Posterior vena cava (tissue), 2 donors: ENCODE measurements around the gene ADCY3. TPM values are rescaled to one million over a fixed set of nuclear protein-coding genes. Genes with fewer than 3 reads are reported as not detected.

Experiments used
- DNase-seq: peaks from one replicate; pipeline ENCODE4 v3.0.0-alpha.2; 2020; ENCODE audit warnings: low spot score
- intact Hi-C, 2 donors: fragments of 100-400 bp; cut with DNase I; formaldehyde crosslinking; loops; one replicate each; pipeline versions ENCODE4 v1.14.1 to v1.14.2; 2022 to 2023
- total RNA-seq, 2 donors: library from RNA; stranded (reverse); fragmentation: NEBNext Ultra II Directional; extraction: Animal tissue kit (Norgen Biotek cat#: 25700); gene quantifications; one replicate each; pipeline ENCODE4 v1.2.1, GENCODE V29; 2021
- donor health status: DM: yes; HTN: yes; CAD: no.
- donor health status: DM: yes; HTN: yes; CAD: no.

ADCY3 gene
- total RNA-seq, 2 donors from 2014 or later: 99.5 to 129 TPM

DNA sequence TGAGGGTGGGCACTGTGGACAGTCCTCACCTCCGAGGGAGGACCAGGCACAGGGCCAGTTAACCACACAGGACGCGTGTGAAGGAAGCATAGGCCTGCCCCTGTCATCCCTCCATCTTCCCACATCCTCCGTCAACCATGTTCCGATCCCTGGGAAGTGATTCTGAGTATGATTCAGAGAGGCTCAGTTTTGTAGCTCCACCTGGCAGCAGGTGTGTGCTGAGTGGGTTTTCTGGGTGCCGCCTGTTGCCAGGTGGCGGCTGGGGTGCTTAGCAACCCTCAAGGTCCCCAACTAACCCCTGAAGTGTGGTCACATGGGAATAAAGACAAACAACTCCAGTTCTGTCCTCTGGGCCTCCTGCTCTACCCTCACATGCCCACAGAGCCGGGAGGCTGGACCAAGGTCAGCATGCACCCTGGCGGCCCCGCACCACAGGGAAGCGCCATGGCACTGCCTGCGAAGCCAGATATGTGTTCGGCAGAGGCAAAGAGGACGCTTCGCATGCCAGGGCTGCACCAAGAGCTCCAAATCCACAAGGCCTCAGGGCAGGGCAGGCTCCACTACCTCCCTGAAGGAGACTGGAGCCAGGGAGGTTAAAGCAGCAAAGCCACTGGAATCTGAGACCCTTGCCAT, 60.0 kb downstream of the ADCY3 start:
- DNase-seq: no peak
- intact Hi-C loops: loop anchor here in 1 of 2 donors (5.0 kb wide), 1 partner anchor 347 kb away; no protein-coding TSS in a partner anchor

GRCh38 chr2:24858996-24859395, 61.0 kb downstream of the ADCY3 start:
- DNase-seq: no peak
- intact Hi-C loops: no loop called here

- intact Hi-C loops: no loop called here
- no peak for DNase-seq
Measured at GRCh38 chr2:24857746-24858145, 62.3 kb downstream of the ADCY3 start.

DNA sequence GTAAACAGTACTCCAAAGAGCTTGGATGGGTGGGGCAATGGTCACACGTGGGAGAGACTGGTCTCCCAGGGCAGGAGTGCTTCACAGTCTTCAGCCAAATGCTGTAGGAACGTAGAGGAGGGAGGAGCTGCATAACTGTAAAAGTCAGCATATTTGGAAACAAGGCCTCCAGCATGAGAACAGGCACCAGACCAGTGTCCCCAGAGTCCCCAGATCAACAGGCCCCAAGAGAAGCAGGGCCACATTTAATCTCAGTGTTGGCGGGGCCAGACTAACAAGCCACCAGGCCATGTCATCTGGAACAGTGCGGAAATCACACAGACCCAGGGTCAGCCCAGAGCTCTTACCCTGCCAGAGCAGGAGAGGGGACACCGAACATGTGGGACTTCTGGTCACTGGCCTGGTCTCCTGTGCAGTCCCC, 63.2 kb downstream of the ADCY3 start:
- intact Hi-C loops: no loop called here
- no peak for DNase-seq

GRCh38 chr2:24855726-24856125, 64.3 kb downstream of the ADCY3 start:
- intact Hi-C loops: no loop called here
- DNase-seq: peak; percentile 90

- no peak for DNase-seq
- intact Hi-C loops: no loop called here
Measured at GRCh38 chr2:24855022-24855622, 64.9 kb downstream of the ADCY3 start.

- no peak for DNase-seq
- intact Hi-C loops: no loop called here
Measured at GRCh38 chr2:24853996-24854395, 66.0 kb downstream of the ADCY3 start.

- no peak for DNase-seq
- intact Hi-C loops: no loop called here
Measured at GRCh38 chr2:24853046-24853445, 67.0 kb downstream of the ADCY3 start.

GRCh38 chr2:24852431-24853020, 67.5 kb downstream of the ADCY3 start:
- DNase-seq: no peak
- intact Hi-C loops: no loop called here

DNA sequence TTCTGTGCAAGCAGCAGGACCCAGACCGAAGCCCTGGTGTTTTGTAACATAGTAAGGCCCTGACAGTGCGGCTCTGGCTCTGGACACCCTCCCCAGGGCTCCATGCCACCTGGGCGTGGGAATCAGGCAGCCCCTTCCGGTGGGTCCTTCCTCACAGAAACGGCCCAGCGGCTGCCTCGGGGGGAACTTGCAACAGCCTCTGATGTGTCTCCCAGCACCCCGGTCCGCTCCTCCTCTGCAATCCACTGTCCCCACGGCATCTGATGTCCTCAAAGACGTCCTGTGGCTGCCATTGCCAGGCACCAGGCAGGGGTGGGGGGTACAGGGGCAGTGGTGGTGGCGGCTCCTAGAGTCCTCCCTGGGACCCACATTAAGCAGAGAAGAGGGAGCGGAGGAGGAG, 68.0 kb downstream of the ADCY3 start:
- intact Hi-C loops: no loop called here
- no peak for DNase-seq

- DNase-seq: no peak
- intact Hi-C loops: no loop called here
Measured at GRCh38 chr2:24850944-24851343, 69.1 kb downstream of the ADCY3 start.

DNA sequence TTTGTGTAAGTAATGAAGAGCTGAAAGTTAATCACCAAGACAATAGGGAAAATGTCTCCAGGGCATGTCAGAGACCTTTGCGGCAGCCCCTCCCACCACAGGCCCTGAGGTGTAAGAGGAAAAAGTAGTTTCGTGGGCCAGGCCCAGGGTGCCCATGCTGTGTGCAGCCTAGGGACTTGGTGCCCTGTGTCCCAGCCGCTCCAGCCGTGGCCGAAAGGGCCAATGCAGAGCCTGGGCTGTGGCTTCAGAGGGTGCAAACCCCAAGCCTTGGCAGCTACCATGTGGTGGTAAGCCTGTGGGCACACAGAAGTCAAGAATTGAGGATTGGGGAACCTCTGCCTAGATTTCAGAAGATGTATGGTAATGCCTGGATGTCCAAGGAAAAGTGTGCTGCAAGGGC, 74.3 kb downstream of the ADCY3 start:
- intact Hi-C loops: no loop called here
- no peak for DNase-seq

DNA sequence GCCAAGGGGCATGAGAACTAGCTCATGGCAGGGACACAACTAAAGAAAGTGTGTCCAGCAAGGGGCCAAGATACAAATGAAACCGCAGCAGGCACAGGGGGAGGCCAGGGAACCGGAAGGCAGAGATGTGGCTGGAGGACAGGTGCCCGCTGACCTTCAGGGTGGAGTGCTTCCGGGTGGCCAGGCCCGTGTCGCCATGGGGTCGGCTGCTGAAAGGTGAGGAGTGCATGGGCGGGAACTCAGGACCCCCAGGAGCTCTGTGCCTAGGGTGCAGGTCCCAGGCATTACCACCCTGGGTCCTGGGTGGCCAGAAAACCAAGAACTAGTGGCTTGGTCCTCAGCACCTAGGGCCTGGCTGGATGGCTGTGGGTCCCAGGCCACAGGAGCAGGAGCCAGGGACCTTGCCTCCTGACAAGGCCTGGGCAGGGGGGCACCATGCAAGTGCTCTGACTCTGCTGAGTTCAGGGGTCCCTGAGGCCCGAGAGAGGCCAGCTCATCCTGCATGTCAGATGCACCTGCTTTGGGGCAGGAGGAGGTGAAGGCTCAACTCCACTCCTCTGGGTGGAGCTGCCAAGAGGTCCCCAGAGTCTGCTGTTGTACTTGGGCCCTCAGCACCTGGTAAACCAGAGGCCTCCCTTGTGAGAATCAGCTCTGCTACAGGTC, 75.9 kb downstream of the ADCY3 start:
- no peak for DNase-seq
- intact Hi-C loops: no loop called here

- intact Hi-C loops: no loop called here
- no peak for DNase-seq
Measured at GRCh38 chr2:24843330-24843860, 76.6 kb downstream of the ADCY3 start.

DNA sequence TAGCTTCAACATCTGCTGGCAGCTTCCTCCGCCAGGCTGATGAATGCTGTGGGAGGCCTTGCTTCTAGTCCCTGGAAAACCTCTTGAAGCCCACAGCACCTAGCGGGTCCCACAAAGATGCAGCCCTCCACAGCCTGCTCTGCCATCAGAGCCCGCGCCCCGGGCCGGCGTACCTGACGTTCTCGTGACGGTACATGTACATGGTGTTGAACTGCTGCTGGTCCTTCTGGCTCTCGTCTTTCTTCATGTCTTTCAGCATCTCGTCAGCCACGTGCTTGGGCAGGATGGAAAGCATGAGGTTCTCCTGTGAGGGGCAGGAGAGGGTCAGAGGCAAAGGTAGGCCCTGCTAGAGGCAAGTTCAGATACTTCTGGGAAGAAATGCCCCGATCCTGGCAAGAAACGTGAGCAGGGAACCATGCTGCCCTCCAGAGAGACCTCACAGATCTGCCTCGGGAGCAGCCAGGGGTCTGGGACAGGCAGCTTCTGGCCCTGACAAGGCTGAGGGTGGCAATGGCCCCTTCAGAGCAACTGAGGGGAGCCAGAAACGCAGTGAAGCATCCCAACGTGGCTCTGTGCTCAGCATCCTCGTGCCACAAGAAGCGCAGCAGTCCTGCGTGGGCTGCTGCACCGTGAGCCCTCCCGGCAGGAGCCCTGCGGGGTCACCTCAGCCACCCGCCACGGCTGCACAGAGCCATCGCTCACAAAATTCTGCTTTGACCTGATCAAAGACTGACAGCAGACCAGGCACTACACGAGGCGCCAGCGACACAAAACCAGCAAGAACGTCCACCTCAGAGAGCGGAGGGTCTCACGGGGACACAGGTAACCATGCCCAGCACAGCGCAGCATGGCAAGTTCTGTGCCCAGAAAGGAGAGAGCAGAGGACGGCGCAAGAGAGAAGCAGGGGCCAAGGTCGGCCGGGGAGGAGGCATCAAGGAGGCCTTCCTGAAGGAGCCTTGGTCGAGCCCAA, 77.7 kb downstream of the ADCY3 start:
- DNase-seq: no peak
- intact Hi-C loops: no loop called here

GRCh38 chr2:24840962-24841945, 78.8 kb downstream of the ADCY3 start:
- intact Hi-C loops: no loop called here
- DNase-seq: no peak

- DNase-seq: peak; percentile 50
- intact Hi-C loops: no loop called here
Measured at GRCh38 chr2:24840164-24840869, 79.7 kb downstream of the ADCY3 start.
